ENCODE data around the gene TMTC1.

TMTC1 gene

GRCh38 chr12:29537298-29537697 is 246.4 kb downstream of the TMTC1 start:
- DNase-seq (ENCODE audit: low read depth) = no peak

- DNase-seq (ENCODE audit: low read depth) = no peak
Observed at GRCh38 chr12:29534935-29535334, 248.8 kb downstream of the TMTC1 start.

- no peak for DNase-seq (ENCODE audit: low read depth)
Observed at GRCh38 chr12:29533815-29534489, 249.8 kb downstream of the TMTC1 start.

- DNase-seq (ENCODE audit: low read depth) = no peak
Observed at GRCh38 chr12:29531471-29531870, 252.3 kb downstream of the TMTC1 start.

- DNase-seq (ENCODE audit: low read depth) = no peak
Observed at GRCh38 chr12:29530436-29530835, 253.3 kb downstream of the TMTC1 start.

- no peak for DNase-seq (ENCODE audit: low read depth)
Observed at GRCh38 chr12:29528161-29528560, 255.6 kb downstream of the TMTC1 start.

GRCh38 chr12:29521951-29522350 is 261.8 kb downstream of the TMTC1 start:
- no peak for DNase-seq (ENCODE audit: low read depth)

- no peak for DNase-seq (ENCODE audit: low read depth)
Observed at GRCh38 chr12:29519585-29520182, 264.1 kb downstream of the TMTC1 start.

- DNase-seq (ENCODE audit: low read depth) = no peak
Observed at GRCh38 chr12:29518407-29518806, 265.3 kb downstream of the TMTC1 start.

GRCh38 chr12:29517264-29517663 is 266.5 kb downstream of the TMTC1 start:
- DNase-seq (ENCODE audit: low read depth) = no peak

- DNase-seq (ENCODE audit: low read depth) = no peak
Observed at GRCh38 chr12:29516431-29516875, 267.3 kb downstream of the TMTC1 start.

- DNase-seq (ENCODE audit: low read depth) = no peak
Observed at GRCh38 chr12:29510591-29511185, 273.1 kb downstream of the TMTC1 start.

GRCh38 chr12:29509503-29509902 is 274.2 kb downstream of the TMTC1 start:
- no peak for DNase-seq (ENCODE audit: low read depth)

GRCh38 chr12:29508949-29509348 is 274.8 kb downstream of the TMTC1 start:
- DNase-seq (ENCODE audit: low read depth) = no peak

GRCh38 chr12:29505122-29505521 is 278.6 kb downstream of the TMTC1 start:
- no peak for DNase-seq (ENCODE audit: low read depth)

- no peak for DNase-seq (ENCODE audit: low read depth)
Observed at GRCh38 chr12:29503283-29503682, 280.5 kb downstream of the TMTC1 start.

- no peak for DNase-seq (ENCODE audit: low read depth)
Observed at GRCh38 chr12:29499235-29499634, 284.5 kb downstream of the TMTC1 start.

- no peak for DNase-seq (ENCODE audit: low read depth)
Observed at GRCh38 chr12:29497588-29497987, 286.2 kb downstream of the TMTC1 start, which contains the start of gene OVCH1. OVCH1 (minus strand) TSS chr12:29497686; CDS start chr12:29497686, 0 bp downstream.

GRCh38 chr12:29492891-29493290 is 290.9 kb downstream of the TMTC1 start:
- no peak for DNase-seq (ENCODE audit: low read depth)

- no peak for DNase-seq (ENCODE audit: low read depth)
Observed at GRCh38 chr12:29486972-29487371, 296.8 kb downstream of the TMTC1 start.

- DNase-seq (ENCODE audit: low read depth) = no peak
Observed at GRCh38 chr12:29463198-29463597, 320.5 kb downstream of the TMTC1 start.

- DNase-seq (ENCODE audit: low read depth) = no peak
Observed at GRCh38 chr12:29460082-29460481, 323.7 kb downstream of the TMTC1 start.

GRCh38 chr12:29455087-29455486 is 328.7 kb downstream of the TMTC1 start:
- no peak for DNase-seq (ENCODE audit: low read depth)
